Left lobe of liver (tissue), 2 donors: ENCODE data around the gene RETREG2. TPM values are rescaled to one million over a fixed set of nuclear protein-coding genes. Genes with fewer than 3 reads are reported as not detected.
A peak's percentile ranks its signal among the peaks of the same experiment; 100 is the strongest.

ENCODE experiments used
- ATAC-seq: fragments of 200-7000 bp; cut with Tn5 transposase; one replicate; pipeline ENCODE4 v1.9.1; 2020; ENCODE audit warnings: mild to moderate bottlenecking, moderate library complexity
- DNase-seq: peaks from one replicate; pipeline ENCODE4 v3.0.0-alpha.2; 2020; ENCODE audit warnings: low spot score
- total RNA-seq: library from RNA; stranded (reverse); gene quantifications from one replicate; pipeline ENCODE4 v1.2.1, GENCODE V29; 2021
- donor health status: DM: no; HTN: no; CAD: no; lungs with moderate emphysema.
- donor health status: DM: no; HTN: yes; CAD: no.

The RETREG2 gene, protein sequence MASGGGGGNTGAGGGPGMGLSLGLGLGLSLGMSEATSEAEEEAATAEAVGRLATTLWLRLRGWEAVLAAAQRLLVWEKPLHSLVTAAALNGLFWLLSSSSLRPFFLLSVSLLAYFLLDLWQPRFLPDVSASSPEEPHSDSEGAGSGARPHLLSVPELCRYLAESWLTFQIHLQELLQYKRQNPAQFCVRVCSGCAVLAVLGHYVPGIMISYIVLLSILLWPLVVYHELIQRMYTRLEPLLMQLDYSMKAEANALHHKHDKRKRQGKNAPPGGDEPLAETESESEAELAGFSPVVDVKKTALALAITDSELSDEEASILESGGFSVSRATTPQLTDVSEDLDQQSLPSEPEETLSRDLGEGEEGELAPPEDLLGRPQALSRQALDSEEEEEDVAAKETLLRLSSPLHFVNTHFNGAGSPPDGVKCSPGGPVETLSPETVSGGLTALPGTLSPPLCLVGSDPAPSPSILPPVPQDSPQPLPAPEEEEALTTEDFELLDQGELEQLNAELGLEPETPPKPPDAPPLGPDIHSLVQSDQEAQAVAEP
- 54.8 TPM for total RNA-seq

- DNase-seq, result peak; percentile 89
Measured at GRCh38 chr2:219177552-219178376, at the start of gene RETREG2. RETREG2 (plus strand) TSS chr2:219178275; CDS start chr2:219178353, 78 bp downstream.

DNA sequence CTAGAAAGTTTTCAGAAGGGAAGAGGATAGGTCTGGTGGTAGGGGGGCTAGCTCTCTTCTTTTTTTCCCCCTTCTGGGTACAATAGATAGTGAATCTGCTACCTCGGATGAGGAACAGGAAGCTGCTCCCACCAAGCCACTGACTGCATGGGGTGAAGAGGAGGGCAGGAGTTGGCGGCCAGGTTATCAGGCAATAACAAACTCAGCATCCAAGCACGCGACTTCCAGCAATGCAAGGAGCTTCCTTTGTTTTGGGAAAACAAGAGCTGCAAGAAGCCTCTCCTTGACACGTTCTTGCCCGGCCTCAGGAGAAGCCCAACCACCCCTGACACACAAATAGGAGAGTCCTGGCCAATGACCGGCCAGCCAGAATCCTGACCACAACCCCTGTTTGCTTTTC is 49.7 kb upstream of the RETREG2 start:
- no peak for DNase-seq
- no peak for ATAC-seq

More at GRCh38 chr2:219177552-219178376, at the start of gene RETREG2:
- peak; percentile 75 for ATAC-seq

DNA sequence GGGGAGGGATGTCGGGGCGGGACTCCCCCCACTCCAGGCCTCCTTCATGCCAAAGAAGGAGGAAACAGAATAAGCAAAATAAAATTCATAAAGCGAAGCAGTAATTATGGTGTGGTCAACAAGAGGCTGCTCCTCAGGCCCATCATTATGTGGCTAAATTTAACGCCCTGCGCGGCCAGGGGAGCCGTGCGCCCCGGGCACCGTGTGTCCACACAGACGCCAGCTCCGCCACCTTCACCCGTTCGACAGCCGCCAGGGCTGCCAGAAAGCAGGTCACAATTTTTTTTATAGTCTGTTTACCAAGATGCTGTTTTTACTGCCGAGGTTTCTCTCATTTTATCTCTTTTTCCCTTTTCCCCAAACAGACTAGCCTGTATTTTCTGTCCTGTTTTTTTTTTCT is 48.5 kb upstream of the RETREG2 start:
- DNase-seq (no peak), ATAC-seq (no peak)

DNA sequence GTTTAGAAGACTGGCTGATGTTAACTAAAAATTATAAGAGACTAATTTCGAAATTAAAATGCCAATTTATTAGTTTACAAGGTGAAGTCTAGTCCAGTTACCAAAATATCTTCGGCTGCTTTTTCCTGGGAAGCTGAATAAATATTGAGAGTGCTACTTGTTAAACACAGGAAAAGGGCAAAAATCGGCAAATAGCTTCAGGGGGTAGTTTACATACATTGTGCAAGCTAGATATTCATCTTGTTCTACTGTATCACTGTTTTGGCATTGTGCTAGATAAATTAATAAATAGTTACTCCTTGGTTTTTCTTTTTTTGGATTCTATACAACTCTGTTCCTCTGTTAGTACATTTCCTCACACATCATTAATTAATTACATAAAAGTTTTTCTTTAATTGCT is 46.7 kb upstream of the RETREG2 start:
- ATAC-seq (no peak), DNase-seq (no peak)

DNA sequence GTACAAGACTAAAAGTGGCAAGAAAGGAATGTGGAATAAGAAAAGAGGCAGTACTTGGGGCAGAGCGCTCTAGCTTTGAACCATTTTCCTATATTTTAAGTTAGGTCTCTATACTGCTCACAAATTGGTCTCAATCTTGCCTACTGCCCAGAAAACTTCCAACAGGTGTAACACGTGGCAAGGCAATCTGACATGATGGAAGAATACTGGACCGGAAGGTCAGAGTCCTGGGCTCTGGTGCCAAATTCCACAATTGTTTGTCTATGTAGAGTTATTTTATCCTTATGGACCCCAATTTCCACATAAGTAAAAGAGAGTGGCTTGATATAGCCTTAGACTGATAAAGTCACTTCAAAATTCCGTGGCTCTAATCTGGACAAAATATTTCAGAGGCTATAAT is 46.3 kb upstream of the RETREG2 start:
- ATAC-seq (peak; percentile 69), DNase-seq (peak; percentile 58)

DNA sequence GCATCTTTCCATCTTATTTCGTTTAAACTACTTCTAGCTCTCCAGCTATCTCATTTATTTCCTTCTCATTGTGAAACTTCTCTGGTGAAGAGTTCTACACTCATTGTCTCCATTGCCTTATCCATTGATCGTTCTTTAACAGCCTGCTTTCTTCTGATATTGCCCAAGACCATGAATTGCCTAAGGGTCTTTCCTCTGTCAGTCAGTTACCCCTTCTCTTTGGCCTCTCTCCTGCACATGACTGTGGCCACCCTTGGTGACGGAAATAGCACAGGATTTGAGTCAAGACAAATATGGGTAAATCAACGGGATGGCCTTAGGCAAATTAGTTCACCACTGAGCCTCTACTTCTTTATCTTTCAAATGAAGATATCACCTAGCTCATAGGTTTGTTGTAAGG is 44.1 kb upstream of the RETREG2 start:
- no peak for ATAC-seq
- DNase-seq, result no peak

GRCh38 chr2:219140722-219141121 is 37.4 kb upstream of the RETREG2 start:
- ATAC-seq (no peak), DNase-seq (no peak)

- no peak for DNase-seq
- no peak for ATAC-seq
Measured at GRCh38 chr2:219142329-219142728, 35.7 kb upstream of the RETREG2 start.

DNA sequence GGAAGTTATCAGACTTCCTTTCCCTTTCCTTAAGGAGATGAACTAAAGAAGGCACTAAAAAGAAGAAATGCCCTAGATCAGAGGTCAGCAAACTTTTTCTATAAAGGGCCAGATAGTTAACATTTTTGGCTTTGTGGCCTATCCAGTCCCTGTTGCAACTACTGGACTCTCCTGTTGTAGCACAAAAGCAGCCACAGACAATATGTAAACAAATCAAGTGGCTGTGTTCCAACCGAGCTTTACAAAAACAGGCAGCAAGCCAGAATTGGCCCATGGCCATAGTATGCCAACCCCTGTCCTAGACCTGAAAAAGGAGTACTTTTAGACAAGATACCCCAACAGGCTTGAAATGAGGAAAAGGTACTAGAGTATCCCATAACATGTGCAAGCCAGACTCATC is 28.4 kb upstream of the RETREG2 start:
- peak; percentile 93 for ATAC-seq
- DNase-seq, result peak; percentile 89

DNA sequence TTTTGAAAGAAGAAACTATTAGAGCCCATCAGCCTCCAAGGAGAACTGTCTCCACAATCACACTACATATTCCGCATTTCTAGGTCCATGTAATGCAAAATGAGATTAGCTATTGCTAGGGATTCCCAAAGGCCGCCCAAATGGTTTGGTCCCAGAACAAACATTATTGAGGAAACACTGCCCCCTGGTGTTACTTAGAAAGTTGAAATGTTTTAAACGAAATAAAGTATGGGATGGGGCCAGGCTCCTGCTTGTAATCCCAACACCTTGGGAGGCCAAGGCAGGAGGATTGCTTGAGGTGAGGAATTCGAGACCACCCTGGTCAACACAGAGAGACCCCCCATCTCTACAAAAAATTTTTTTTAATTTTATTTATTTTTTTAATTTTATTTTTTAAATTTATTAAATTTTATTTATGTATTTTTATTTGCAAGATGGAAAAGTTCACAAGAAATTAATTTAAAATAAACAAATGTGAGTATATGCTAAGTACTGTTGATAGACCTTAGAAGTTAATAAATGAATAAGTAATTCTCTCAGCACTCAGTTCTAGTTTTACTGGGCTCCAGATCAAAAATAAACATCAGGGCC is 22.9 kb upstream of the RETREG2 start:
- ATAC-seq (peak; percentile 92), DNase-seq (no peak)

GRCh38 chr2:219157396-219157795 is 20.7 kb upstream of the RETREG2 start:
- ATAC-seq (no peak), DNase-seq (no peak)

DNA sequence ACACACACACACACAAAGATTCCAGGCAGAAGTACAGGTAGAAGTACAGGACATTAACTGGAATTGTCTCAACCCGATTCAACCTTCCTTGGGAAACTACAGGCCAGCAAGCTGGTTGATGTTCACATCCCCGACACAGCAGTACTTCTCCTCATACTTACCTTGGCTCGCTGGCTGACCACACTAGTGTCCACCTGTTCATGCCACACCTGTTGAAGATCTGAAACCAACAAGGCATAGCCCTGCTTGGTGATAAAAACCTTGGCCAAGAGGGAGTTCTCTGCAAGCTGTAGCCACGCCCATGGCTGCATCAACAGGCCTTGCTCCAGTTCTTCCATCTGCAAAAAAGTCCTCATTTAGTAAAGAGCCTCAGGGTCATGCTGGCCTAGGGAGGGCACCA is 20.1 kb upstream of the RETREG2 start:
- ATAC-seq, result no peak

DNA sequence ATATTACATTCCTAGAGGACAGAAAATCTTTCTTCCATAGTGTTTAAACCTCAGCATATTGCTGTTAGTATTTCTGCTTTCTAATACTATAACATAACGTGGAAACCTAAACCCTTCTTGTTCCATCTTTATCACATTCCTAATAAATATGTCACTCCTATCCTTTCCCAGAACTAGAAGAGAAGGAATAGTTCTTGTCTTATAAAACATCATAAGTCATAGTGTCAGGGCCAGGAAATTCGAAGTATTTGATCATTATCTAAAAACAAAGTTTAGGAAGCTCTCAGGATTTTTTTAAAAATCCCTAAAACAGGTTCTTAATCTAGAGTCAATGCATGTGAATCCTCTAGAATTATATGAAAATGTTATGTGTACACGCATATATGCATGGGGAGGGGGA is 19.5 kb upstream of the RETREG2 start:
- no peak for ATAC-seq

More for the DNA sequence above, 20.1 kb upstream of the RETREG2 start:
- no peak for DNase-seq

GRCh38 chr2:219159771-219160185 is 18.3 kb upstream of the RETREG2 start:
- ATAC-seq (no peak), DNase-seq (no peak)

More for the DNA sequence above, 19.5 kb upstream of the RETREG2 start:
- no peak for DNase-seq

- DNase-seq, result peak; percentile 98
Measured at GRCh38 chr2:219160186-219161017, 17.7 kb upstream of the RETREG2 start, which contains the start of gene NHEJ1. NHEJ1 (minus strand) TSS chr2:219160815; CDS start chr2:219158362, 2,453 bp downstream.

GRCh38 chr2:219161097-219161496 is 17.0 kb upstream of the RETREG2 start:
- no peak for ATAC-seq

More at GRCh38 chr2:219160186-219161017, 17.7 kb upstream of the RETREG2 start, which contains the start of gene NHEJ1:
- ATAC-seq, result peak; percentile 95

GRCh38 chr2:219163156-219163555 is 14.9 kb upstream of the RETREG2 start:
- DNase-seq, result no peak
- ATAC-seq, result no peak

More at GRCh38 chr2:219161097-219161496, 17.0 kb upstream of the RETREG2 start:
- no peak for DNase-seq

- DNase-seq, result no peak
- ATAC-seq, result no peak
Measured at GRCh38 chr2:219165058-219165911, 12.8 kb upstream of the RETREG2 start.

DNA sequence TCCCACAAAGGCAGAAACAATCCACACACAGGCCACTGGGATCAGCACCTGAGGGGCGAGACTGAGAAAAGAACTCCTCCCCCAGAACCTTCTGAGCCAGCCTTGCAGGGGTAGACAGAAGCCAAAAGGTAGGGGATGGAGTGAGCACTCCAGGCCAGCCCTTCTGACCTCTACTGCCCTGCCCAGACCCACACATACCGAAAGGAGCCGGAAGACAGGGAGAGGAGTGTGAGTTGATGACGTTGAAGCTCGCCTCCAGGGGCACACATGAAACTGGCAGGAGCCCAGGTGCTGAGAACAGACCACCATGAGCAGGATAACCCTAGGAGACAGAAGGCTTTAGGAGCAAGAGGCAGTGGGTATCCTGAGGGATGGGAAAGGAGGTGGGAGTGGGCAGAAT is 10.1 kb upstream of the RETREG2 start:
- no peak for DNase-seq
- ATAC-seq, result no peak
